Umbilical cord (tissue), 2 donors: ENCODE results near the gene PARP4. TPM values are rescaled to one million over a fixed set of nuclear protein-coding genes. Genes with fewer than 3 reads are reported as not detected.
"Not testable (repeated sequence)": the region's sequence is repeated elsewhere in the genome, so short reads cannot be mapped to it uniquely, and the experiment has no call there.

Source experiments
- DNase-seq: peaks from one replicate; pipeline ENCODE4 v3.0.0-alpha.2; 2015; ENCODE audit warnings: low spot score
- total RNA-seq: library from RNA; depleted of rRNA; stranded (reverse); fragments of >200 nt; gene quantifications from one replicate; pipeline ENCODE4 v1.2.3, GENCODE V29; 2014; ENCODE audit warnings: low replicate concordance; ENCODE audit not compliant: insufficient read depth

PARP4 gene
- total RNA-seq, 1 donor from 2014 or later: 24.3 TPM

GRCh38 chr13:24506283-24506682 lies 6.3 kb downstream of the PARP4 start:
- not testable (repeated sequence) for DNase-seq

DNA sequence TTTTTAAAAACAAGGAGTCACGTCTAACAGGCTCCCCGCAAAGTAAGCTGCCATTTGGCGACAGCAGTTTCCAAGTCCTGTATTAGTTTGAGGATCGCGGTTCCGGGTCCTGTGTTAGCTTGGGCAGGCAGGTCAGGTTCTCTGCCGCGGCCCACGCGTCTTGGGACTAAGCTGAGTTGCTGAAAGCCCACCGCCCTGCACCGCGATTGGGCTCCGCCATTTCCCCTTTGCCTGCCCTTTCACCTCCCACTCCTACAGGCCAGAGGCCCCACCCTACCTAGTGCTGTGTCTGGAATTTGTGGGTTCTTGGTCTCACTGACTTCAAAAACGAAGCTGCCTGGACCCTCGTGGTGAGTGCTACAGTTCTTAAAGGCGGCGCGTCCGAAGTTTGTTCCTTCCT lies 6.8 kb downstream of the PARP4 start:
- DNase-seq: no peak

DNA sequence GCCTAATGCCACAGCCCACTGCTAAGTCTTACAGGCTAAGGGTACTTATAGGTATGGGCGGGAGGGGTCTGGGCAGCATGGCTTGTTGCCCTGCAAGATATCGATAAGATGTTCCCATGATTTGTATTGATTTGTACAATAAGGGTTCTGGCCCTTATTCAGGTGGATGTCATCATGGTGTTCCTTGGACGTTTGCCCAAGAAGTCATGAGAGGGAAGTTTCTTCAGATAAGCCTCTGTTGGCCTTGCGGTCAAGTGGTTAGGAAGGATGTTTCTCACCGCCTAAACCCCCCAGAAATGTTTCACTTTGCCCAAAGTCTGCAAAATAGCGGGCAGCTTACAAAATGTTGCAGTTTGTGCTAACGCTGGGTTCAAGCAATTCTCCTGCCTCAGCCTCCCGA lies 7.3 kb downstream of the PARP4 start:
- no peak for DNase-seq

DNA sequence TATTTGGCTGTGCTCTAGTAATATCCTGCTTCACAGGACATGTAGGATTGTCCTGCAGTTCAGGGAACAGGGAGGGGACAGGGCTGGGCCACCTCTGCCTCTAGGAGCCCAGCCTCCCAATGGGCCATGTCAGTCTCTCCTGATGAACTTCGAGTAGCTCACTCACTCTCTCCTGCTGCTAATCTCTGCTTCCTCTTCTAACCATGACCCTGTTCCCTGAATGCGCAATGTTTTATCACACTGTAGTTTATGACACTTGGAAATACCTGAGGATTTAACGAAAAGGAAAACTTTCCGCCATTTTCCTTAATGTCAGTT lies 9.2 kb downstream of the PARP4 start:
- DNase-seq: no peak

GRCh38 chr13:24502533-24503378 lies 9.8 kb downstream of the PARP4 start:
- DNase-seq: peak; percentile 27

DNA sequence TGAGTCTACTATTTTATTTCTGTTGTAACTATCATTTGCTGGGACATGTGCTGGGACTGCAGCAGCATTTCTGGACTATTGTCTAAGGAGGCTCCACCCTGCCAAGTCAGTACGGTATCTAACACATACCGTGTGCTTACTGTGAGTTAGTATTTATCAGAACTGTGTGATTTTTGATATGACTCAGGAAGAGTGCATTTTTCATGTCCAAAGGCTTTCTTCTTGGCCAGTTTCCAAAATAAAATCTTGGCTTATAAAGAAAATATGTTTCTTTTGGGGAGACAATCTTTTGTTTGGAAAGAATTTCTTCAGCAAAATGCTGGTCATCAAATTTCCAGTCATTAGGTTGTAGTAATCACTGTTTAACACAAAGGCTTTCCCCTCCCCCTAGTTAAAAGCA lies 11.6 kb downstream of the PARP4 start:
- peak; percentile 42 for DNase-seq

GRCh38 chr13:24497742-24498141 lies 14.8 kb downstream of the PARP4 start:
- no peak for DNase-seq

- DNase-seq: not testable (repeated sequence)
These were observed 16.3 kb downstream of the PARP4 start for GRCh38 chr13:24496295-24496694.

- DNase-seq: no peak
These were observed 17.3 kb downstream of the PARP4 start for GRCh38 chr13:24495151-24495729.

DNA sequence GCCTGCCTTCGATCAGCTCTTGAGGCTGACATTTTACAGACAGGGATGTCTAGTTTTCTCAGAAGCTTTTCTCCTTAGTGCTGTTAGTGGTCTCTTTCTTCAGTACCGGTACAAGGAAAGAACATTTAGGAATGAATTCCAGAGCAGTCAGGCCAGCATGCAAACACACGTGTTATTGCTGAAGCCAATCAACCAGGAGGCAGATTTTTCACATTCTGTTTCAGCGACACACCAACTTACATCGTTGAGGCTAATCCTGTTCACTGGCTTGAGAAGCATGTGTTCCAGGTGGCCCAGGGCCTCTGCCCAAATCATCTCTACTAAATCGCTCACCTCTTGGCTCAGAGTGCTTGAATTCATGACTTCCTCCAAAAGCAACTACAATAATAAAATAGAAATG lies 19.2 kb downstream of the PARP4 start:
- DNase-seq: no peak

GRCh38 chr13:24491845-24492244 lies 20.7 kb downstream of the PARP4 start:
- DNase-seq: no peak

DNA sequence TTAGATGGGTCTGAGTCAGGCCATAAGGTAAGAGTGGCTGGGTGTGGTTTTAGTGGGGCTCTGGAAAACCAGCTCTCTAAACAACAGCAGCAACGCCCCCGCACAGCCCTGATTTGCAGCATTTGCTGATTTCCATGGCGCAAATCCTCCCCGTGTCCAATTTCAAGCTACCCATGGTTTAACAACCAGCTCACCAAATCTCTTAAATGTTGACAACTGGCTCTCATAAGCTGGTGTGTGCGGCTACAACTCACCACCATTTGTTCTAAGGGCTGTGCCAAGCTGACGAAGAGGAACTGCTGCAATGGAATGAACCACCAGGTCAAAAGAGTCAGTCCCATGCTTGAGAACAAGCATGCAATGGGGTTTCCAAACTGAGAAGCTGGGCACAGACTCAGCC lies 22.9 kb downstream of the PARP4 start:
- DNase-seq: no peak

DNA sequence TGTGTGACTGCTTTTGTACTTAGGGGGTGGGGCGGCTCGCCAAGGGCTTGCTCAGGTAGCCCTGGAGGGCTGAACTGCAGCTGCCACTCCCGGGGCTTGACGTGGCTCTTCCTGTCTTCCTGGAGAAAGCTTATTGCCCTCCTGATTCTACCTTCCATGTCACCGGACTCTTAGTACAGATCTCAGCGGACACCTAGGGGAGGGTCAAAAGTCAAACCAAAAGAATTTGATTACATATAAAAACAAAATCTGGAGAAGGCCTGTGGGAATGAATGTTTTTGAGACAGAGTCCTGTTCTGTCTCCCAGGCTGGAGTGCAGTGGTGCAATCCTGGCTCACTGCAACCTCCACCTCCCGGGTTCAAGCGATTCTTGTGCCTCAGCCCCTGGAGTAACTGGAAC lies 24.5 kb downstream of the PARP4 start:
- not testable (repeated sequence) for DNase-seq

DNA sequence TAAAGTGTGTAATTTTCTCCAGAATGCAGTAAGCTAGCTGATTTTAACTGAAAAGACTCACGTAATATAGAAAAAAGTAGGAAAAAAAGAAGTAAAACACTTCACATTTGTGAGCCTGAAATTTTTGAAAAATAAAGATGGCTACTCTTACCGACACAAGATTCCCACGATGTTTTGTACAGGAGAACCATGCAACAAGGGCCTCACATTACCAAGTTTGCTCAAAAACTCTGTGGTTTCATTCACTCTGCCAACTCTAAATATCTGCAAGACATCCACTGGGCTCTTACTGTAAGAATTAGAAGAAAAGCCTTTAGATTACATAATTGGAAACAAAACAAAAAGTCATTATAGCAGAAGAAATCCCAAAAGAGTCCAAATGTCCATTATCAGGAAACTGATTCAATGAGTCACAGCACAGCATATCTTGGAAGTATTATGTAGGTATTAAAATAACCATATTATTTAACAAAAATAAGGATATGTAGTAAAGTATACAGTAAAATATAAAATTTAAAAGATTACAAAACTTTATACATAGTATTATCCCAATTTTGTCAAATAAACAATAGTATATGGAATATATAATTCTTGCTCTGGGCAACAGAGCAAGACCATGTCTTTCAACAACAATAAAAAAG lies 26.4 kb downstream of the PARP4 start:
- DNase-seq: not testable (repeated sequence)

DNA sequence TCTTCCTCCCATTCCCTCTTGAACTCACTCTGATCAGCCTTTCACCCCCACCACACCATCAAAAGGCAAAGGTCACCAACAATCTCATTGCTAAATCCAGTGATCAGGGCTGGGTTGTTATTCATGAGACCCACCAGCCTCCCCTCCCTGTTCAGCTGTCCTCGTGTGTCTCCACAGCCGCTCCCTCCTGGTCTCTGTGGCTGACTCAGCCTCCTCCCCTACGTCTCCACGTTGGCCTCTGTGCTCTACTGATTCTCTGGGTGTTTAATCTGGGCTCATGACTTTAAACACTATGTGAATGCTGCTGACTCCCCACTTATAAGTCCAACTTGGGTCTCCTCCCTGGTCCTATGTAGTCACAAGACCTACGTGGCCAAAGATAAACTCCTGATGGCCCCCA lies 38.9 kb downstream of the PARP4 start:
- no peak for DNase-seq

DNA sequence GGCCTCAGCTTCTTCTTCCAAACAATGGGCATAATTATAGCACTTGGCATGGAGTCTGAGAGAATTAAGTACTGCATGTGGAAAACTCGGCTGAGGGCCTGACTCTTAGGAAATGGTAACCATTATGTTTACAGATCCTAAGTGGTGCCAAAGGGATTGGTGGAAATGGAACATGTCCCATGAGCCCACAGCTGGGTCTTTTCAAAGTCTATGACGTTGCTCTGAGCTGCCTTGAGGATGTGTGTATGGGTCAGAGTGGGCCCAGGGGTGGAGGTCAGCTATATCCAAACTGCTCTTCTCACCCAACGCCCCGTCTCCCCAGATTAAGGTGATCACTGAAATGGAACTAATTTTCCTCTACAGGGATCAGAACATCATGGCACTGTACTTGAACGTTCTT lies 40.4 kb downstream of the PARP4 start:
- not testable (repeated sequence) for DNase-seq

GRCh38 chr13:24463078-24463477 lies 49.5 kb downstream of the PARP4 start:
- no peak for DNase-seq

DNA sequence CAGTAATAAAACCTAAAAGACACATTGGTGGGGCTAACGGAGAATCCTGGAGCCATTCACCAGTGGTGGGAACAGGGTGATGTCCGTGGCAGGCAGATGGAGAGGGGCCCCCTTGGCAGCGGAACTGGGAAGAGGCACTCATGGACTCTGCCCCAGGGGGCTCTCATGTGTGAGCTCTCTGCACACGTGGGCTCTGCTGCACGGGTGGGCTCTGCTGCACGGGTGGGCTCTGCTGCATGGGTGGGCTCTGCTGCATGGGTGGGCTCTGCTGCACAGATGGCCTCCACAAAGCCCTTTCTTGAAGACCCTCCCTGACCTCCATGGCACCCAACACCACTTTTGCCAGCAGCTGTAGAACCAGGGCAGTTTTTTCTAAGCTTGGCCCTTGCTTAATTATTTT lies 52.3 kb downstream of the PARP4 start:
- no peak for DNase-seq

- DNase-seq: no peak
These were observed 52.9 kb downstream of the PARP4 start for GRCh38 chr13:24459726-24460125.

DNA sequence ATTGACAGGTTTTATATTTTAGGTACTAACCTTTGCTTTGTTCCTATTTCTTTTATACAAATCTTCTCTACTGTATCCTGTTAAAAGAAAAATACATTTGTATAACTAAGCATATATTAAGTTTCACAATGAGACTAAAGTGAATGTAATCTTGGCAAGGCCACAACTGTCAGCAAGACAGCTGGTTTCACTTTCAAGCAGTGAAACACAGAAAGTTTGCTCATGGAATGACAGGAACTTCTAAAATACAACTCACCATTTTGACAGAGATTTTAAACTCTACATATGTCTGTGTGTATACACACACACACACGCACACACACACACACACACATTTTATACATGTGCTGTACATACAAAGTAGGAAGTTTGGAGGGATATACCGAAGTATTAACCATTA lies 53.3 kb downstream of the PARP4 start:
- no peak for DNase-seq

GRCh38 chr13:24458736-24459135 lies 53.8 kb downstream of the PARP4 start:
- no peak for DNase-seq

DNA sequence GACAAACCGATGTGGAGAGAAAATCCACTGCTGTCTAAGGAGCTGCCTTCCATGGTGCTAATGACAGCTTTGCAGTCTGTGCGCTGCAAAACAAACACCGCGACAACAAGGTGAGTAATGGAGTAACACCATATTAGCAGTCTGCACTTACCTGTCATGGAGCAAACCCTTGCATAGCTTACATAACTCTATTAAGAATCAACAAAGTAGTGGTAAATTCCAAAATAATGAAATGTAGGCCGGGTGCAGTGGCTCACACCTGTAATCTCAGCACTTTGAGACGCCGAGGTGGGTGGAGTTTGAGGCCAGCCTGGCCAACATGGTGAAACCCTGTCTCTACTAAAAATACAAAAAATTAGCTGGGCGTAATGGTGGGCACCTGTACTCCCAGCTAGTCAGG lies 56.2 kb downstream of the PARP4 start:
- DNase-seq: no peak

DNA sequence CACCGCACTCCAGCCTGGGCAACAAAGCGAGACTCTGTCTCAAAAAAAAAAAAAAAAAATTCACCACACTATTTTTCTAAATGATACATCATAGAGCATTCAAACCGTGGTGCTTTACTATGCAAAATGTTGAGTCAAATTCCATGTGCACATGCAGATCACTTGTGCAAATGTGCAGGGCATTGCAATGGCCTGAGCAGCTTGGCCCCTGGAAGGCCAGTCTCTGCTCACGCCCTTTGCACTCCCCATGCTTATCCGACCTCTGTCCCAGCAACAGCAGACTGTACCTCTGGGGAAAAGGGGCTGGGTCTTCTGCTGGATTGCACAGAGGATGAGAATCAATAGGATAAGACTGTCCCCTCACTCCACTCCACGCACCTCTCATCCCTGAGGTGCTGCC lies 58.5 kb downstream of the PARP4 start:
- no peak for DNase-seq
